ENCODE results near the gene IFNLR1.

IFNLR1 gene

DNA sequence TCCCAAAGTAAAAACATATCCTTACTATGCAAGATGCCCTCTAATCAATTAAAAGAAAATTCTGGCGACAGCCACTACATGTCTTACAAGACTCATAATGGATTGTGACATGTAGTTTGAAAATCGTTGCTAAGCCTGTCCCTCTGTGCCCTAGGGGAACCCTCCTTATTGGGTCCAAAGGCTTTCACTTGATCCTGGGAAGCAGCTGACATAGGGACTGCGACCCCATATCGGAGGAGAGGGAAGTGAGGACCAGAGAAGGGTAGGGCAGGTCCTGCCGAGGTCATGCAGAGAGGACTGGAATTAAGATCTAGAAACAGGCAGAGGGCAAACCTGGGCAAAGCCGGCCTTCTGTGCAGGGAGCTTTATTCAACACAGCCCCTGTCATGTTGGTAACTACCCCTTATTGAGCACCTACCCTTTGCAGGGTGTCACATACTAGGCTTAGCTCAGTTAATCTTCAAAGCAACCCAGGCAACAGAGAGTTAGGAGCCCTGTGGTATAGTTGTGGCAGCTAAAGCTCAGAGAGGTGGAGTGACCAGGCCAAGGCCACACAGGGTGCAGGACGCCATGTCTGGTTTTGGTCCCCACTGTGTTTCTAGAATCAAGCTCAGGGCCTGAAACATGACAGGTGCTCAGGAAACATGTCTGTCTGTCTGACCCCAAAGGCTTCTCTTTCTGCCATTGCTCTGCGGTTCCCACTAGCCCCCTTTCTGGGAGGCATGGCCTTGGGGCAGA, 18.4 kb upstream of the IFNLR1 start:
- DNase-seq (ENCODE audit: low read depth in 3 of 3) = no peak

DNA sequence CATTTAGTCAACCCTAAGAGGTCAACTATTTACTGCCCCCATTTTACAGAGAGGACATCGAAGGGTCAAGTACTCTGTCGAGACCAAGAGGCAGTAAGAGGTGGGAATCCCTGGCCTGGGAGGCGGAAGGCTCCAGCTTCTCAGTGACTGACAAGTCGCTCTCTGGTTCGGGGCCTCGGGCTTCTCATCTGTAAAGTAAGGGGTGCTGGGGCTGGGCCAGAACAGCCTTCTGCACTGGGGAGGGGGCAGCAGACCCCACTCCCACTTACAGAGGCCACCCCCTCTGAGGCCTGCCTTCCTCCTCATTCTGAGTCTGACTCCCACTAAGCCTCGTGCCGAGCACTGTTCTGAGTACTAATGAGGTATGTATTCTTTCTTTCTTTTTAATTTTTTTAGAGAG, 17.0 kb upstream of the IFNLR1 start:
- DNase-seq (ENCODE audit: low read depth in 3 of 3) = no peak

DNA sequence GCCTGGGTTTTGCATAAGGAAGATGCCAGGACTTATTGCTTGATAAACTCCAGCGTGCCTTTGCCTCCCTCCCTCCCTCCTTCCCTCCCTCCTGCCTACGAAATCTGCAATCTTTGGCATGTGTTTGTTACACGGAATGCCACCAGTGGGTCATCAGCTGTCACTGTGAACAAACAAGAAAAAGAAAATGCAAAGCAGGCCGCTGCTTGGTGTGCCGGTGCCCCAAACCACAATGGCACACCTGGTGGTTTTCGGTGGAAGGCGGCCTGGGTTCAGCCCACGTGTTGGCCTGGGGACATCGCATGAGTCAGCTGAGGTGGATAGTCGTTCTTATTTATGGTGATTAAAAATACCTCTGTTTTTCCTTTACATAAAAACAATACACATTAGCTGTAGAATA, 16.3 kb upstream of the IFNLR1 start:
- DNase-seq (ENCODE audit: low read depth in 3 of 3) = no peak

DNA sequence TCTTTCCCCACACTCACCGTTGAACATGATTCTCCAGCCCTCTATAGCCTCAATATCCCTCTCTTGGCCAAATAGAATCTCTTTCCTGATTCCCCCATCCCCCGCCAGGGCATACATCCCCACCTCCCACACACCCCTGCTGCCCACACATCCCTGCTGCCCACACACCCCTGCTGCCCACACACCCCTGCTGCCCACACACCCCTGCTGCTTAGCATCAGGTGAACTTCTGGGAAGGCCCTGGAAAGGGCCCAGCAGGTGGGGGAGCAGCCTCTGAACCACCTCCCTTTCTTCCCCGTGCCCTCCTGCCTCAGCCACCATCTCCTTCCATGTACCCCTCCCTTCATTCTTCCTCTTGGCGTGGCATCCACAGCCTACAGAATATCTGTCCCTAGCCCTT, 15.9 kb upstream of the IFNLR1 start:
- no peak for DNase-seq (ENCODE audit: low read depth in 3 of 3)

DNA sequence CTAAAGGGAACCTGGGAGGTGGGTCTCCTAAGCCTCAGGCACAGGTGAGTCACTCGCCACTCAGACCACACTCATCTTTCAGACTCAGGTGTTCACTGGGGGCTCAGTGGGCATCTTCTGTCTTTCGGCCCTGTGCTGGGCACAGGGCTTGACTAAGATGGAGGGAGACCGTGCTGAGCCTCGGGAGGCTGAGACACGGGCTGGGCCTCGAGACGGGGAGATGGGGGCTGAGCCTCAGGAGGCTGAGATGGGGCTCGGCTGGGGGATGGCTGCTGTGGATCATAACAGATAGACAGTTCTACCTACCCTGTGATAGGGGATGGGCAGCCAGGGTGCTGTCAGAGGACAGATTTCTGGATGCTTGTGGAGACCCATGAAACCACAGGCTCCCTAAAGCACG, 15.5 kb upstream of the IFNLR1 start:
- no peak for DNase-seq (ENCODE audit: low read depth in 3 of 3)

DNA sequence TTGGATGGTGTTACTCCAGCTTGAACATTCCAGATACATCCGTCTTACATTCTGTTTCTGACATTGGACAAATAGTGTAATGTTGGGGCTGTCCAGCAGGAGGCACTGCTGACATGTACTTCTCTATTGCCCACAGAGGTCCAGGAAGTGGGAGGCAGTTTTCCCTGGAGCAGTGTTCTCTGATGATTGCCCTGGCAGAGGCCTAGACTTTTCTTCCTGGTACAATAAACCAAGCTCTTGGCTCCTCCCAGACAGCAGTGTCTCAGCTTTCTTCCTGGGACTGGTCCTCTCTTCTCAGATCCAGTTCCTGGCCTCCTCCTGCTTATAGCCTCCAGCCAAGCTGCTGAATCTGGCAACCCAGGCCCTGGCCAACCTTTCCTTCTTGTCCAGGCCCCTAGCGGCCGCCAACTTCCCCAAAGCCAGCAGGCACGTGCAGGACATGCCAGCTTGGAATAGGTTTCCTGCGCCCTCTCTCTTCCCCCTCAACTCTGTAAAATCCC, 14.9 kb upstream of the IFNLR1 start:
- DNase-seq (ENCODE audit: low read depth in 3 of 3) = peak in 2 of 3 donors; percentile 39 to 41

DNA sequence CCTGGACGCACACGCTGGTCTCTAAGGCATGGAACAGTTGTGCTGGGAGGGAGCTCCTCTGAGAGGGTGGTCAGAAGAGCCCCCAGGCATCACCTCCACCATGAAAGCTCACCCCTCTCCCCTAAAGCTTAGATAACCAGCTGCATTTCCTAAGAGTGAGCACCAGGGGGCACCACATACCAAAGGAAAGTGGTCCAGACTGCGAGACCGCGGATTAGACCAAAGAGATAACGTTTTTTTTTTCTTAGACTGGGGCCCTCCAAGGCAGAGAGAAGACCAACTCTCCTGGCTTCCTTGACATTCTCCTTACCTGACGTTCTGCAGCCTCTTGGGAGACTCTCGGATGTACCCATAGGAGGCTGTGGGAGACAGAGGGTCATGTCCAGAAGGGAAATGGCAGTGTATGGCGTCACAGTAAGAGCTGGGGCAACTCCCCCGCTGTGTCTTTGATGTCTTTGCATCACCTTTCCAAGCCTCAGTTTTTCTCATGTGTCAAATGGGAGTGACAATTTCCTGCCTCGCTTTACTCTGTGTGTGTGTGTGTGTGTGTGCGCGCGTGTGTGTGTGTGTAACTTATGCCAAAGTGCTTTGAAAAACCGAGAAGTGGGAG, 12.3 kb upstream of the IFNLR1 start:
- peak; percentile 52 to 62 (median 60) for DNase-seq (ENCODE audit: low read depth in 3 of 3)

DNA sequence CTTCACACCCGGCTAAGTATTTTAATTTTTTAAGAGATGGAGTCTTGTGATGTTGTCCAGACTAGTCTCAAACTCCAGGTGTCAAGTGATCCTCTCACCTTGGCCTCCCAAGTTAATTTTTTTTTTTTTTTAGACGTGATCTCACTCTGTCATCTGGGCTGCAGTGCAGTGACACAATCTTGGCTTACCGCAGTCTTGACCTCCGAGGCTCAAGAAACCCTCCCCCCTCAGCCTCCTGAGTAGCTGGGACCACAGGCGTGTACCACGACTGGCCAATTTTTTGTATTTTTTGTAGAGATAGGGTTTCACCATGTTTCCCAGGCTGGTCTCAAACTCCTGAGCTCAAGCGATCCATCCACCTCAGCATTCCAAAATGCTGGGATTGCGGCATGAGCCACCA, 11.7 kb upstream of the IFNLR1 start:
- DNase-seq (ENCODE audit: low read depth in 3 of 3) = no peak

DNA sequence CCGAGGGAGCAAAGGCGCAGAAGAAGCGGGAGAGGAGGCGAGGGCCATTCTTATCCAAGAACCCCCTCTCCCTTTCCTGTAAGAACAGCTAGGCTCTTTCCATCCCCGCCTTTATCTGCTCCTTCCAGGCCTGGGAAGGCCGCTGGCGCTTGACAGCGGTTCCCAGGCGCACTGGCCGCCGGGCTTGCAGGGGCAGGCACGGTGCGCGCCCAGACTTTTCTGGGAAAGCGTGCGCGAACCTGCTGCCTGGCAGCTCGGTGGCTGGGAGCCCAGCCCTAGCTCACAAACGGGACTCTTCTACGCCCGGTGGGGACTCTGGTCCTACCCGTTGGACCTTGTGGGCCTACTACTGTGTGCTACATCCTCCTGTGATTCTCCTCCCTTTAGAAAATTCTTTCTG, 8.8 kb upstream of the IFNLR1 start:
- no peak for DNase-seq (ENCODE audit: low read depth in 3 of 3)

DNA sequence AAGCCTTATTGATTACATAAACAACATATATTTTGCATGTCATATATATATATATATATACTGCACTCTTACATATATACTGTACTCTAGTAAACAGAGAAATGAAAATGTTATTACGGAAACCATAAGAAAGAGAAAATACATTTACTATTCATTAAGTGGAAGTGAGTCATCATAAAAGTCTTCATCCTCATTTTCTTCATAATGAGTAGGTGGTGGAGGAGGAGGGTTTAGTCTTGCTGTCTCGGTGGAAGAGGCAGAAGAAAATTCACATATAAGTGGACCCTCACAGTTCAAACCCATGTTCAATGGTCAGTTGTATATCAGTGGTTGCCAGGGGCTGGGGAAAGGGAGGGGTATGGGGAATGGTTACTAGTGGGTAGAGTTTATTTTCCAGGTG, 8.0 kb upstream of the IFNLR1 start:
- DNase-seq (ENCODE audit: low read depth in 3 of 3) = no peak

DNA sequence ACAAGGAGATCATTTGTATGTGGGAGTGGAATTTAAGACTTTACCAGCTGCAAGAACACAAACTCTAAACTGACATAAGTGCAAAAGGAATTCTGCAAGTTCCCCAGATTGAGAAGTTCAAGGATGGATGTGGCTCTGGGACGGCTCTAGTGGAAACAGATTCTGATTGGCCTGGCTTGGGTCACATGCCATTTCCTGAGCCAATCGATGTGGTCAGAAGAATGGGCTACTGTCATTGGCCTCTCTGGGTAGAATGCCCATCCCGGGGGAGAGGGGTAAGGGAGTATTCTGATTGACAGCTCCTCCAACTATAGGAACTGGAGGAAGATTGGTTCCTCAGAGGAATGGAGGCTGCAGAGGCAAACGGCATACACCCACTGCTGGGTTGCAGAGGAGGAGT, 6.0 kb upstream of the IFNLR1 start:
- no peak for DNase-seq (ENCODE audit: low read depth in 3 of 3)

DNA sequence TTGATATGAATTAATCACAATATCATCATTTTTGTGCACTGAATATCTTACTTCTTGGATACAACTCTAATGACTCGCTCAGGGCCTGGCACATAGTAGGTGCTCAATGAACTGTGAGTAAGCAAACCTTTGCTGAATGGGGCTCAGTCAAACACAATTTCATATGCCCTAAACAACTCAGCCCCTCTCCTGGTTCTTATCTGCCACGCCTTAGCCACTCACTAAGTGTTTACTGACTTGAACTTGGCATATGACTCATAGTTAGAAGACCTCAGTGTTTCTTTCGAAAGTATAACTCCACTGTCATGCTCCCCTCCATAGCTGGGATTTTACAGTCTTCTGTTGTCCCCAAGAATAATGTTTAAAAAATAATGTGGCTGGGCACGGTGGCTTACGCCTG, 4.8 kb upstream of the IFNLR1 start:
- DNase-seq (ENCODE audit: low read depth in 3 of 3) = peak; percentile 9 to 38 (median 23)

DNA sequence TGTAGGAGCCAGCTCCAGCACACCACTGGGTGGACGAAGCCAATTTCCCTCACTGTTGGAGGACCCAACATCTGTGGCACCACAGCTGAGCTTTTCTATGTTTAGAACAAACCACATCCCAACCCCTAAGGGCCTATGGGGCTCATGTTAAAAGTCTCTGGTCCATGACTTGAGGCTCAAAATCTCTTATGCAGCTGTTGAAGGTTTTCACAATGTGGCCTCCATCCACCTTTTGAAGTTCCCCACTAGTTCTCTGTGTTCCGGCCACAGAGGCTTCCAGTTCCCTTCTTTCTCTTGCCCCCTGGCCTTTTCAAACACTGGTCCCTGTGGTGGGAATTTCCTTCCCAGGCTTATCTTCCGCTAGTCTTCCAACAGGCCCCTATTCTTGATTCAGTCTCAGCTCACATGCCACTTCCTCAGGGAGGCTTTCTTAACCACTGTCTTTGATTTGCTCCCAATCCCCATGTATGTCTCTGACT, 3.9 kb upstream of the IFNLR1 start:
- no peak for DNase-seq (ENCODE audit: low read depth in 3 of 3)

DNA sequence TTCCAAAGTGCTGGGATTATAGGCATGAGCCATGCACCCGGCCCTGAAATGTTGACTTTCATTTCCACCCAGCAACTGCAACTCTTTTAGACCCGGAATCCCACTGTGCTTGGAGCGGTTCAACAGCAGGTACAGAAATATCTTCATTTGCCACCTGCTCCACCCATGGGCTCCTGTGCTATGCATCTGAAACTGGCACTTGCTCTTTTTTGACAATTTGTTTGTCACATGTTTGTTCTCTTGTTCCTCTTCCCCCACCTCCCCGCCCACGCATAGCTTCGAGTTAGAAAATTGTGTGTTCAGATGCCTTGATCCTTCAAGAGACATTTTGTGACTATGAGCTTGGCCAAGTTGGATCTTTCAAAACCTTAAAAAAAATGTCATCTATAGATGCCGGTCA, 2.4 kb upstream of the IFNLR1 start:
- no peak for DNase-seq (ENCODE audit: low read depth in 3 of 3)

DNA sequence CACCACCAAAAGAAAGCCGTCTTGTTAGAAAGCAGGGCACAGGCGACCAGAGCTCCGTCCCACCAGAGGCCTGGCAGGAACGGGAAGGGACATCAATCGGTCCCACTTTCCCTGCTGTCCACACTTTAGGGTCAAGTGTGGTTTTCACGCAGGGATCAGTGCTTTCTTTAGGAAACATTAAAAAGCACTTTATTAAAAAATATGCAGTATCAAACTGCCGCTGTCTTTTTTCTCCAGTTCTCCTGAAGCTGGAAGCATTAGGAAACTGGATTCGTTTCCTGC, 437 bp downstream of the IFNLR1 start:
- DNase-seq (ENCODE audit: low read depth in 3 of 3) = no peak

DNA sequence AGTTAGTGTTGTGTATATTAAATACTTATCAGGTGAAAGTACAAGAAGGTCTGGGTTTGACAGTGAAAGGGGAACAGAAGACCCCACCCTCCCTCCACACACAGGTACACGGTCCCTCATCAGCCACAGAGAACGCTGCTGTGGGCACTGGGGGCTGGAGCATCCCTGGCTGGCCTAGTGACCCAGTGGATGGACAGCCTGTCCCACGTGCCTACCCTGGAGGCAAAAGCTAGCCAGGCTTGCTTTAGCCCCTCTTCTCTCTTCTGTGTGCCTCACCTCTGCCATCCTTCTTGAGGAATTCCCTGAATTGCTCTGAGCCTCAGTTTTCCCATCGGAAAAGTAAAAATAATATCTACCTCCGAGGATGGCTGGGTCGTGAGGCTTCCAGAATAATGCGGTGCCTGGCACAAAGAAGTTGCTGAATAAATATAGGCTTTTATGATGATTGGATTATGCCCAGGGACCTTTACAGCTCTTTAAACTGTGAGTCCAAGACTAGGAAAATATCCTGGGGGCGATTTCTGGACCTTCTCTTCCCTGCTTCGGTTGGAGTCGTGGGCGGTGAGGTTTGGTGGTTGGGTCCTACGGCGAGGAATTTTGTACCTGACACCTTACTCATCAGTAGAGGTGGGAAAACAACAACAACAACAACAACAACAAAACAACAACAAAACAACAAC, 918 bp downstream of the IFNLR1 start:
- DNase-seq (ENCODE audit: low read depth in 3 of 3) = no peak

DNA sequence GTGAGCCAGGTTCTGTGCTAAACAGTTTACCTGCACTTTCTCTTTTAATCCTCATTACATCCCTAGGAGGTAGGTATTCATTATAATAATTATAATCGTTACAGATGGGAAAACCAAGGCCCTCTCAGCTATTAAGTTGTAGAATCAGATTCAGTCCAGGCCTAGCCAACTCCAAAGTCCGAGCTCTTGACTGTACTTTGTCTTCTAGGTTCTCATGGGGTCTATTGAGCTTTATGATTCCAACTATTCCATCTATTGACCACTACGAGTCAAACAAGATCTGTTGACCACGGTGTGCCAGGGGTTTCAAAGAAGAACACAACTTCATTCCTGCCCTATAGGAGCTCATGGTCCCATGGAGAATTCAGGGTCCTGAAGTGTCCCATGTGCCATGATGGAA, 2.0 kb downstream of the IFNLR1 start:
- no peak for DNase-seq (ENCODE audit: low read depth in 3 of 3)

DNA sequence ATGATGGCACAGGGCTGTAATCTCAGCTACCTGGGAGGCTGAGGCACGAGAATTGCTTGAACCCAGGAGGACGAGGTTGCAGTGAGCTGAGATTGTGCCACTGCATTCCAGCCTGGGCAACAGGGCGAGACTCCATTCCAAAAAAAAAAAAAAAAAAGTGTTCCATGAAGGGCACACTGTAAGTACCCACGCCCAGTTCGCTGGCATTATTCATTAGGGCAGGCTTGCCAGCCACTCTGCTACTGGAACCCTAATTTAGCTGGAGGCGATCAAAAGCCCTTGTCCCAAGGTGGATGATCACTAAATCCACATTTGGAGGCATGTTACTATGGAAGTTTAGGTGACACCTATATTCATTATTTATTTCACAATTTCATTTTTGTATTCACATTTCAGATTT, 5.0 kb downstream of the IFNLR1 start:
- no peak for DNase-seq (ENCODE audit: low read depth in 3 of 3)

DNA sequence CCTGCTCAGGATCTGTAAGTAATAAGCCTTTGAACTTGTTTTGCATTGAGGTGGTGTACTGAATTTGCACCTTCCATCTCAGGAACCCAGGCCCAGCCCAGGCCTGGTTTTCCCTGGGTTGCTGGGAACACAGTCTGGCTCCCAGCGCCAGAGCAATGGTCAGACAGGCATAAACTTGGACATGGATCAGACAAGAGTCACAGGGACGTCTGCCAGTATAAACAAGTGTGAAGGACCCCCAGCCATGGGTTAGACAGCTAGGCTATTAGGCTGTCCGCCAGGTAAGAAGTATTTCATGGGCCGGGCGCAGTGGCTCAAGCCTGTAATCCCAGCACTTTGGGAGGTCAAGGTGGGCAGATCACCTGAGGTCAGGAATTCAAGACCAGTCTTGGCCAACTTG, 5.5 kb downstream of the IFNLR1 start:
- DNase-seq (ENCODE audit: low read depth in 3 of 3) = no peak

DNA sequence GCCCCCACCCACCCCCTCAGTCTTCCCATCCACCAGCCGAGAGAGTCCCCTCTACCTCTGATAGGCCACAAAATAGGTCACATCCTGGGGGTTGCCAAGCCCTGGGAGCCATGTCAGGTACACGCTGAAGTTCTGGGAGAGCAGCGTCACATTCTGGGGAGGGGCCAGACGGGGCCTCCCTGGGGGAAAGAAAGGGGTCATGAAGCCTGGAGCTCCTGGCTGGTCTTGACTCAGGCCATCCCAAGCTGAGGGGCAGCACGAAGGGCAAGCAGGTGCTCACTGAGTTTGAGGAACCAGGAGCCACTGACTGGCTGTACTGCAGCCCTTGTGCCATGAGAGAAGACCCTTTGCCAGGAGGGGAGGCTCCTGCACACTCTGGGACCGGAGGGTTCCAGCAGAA, 6.4 kb downstream of the IFNLR1 start:
- DNase-seq (ENCODE audit: low read depth in 3 of 3) = no peak

DNA sequence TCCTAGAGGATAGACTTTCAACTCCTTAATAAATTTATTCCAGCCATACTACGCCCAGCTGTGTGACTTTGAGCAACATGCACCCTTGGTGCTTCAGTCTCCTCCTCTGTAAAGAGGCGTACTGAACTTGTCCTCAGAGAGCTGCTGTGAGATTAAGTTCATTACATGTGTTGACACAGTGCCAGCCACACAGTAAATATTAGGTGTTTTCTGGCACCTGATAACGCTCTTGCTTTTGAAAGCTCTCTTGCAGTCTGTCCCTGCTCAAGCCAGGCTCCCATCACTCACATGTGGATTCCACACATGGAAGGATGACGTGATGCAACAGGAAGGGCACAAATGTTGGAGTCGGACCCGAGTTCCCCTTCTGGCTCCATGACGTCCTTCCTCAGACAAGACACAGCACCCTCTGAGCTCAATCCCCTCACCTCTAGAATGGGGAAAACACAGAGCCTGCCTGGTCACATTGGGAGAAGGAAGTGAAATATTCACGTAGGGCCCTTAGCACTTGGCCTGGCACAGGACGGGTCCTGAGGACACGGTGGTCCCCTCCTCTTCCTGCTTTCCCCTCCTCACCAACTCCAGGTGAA, 7.7 kb downstream of the IFNLR1 start:
- DNase-seq (ENCODE audit: low read depth in 3 of 3) = no peak

DNA sequence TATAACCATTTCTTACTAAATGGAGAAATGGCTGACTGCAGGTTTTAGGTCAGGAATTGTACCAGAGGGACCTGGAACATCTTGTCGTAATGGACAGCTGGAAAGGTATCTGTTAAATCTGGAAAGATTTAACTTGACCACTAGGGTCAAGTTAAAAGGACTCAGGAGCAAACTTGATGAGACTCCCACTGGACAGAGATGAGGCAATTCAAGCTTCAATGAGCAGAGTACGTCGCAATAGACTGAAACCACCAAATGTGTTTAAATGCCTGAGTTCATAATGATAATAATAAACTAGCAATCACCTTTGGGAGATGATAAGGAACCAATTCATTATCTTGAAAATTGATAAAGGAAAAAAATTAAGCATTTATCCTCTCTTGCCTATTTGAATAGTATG, 8.7 kb downstream of the IFNLR1 start:
- DNase-seq (ENCODE audit: low read depth in 3 of 3) = no peak

DNA sequence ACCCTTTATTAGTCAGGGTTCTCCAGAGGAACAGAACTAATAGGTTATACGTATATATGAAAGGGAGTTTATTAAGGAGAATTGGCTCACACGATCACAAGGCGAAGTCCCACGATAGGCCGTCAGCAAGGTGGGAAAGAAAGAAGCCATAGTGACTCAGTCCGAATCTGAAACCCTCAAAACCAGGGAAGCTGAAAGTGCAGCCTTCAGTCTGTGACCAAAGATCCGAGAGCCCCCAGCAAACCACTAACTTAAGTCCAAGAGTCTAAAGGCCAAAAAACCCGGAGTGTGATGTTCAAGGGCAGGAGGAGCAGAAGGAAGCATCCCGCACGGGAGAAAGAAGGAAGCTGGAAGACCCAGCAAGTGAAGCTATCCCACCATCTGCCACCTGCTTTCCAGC, 9.9 kb downstream of the IFNLR1 start:
- DNase-seq (ENCODE audit: low read depth in 3 of 3) = no peak
